GM19452 (cell line): ENCODE measurements around the gene ADAM23.

ENCODE experiments used
- ATAC-seq: cut with Tn5 transposase; IDR thresholded peaks from one replicate; pipeline ENCODE4 v1.9.1; 2021; ENCODE audit not compliant: unreplicated experiment

ADAM23 gene

GRCh38 chr2:206494061-206494460 is 50.7 kb downstream of the ADAM23 start:
- no peak for ATAC-seq

- no peak for ATAC-seq
These were observed 59.4 kb downstream of the ADAM23 start for GRCh38 chr2:206502729-206503128.

- no peak for ATAC-seq
These were observed 68.0 kb downstream of the ADAM23 start for GRCh38 chr2:206511283-206511682.

- no peak for ATAC-seq
These were observed 69.7 kb downstream of the ADAM23 start for GRCh38 chr2:206512999-206513398.

- no peak for ATAC-seq
These were observed 72.2 kb downstream of the ADAM23 start for GRCh38 chr2:206515580-206515979.

GRCh38 chr2:206518997-206519396 is 75.7 kb downstream of the ADAM23 start:
- ATAC-seq = no peak

GRCh38 chr2:206520450-206520849 is 77.1 kb downstream of the ADAM23 start:
- ATAC-seq = no peak

GRCh38 chr2:206521115-206521514 is 77.8 kb downstream of the ADAM23 start:
- ATAC-seq = no peak

GRCh38 chr2:206521612-206522011 is 78.3 kb downstream of the ADAM23 start:
- ATAC-seq = no peak

GRCh38 chr2:206526416-206526815 is 83.1 kb downstream of the ADAM23 start:
- ATAC-seq = no peak

- ATAC-seq = no peak
These were observed 83.8 kb downstream of the ADAM23 start for GRCh38 chr2:206527153-206527552.

GRCh38 chr2:206530727-206531126 is 87.4 kb downstream of the ADAM23 start:
- no peak for ATAC-seq

GRCh38 chr2:206531996-206532543 is 88.7 kb downstream of the ADAM23 start:
- ATAC-seq = no peak

- ATAC-seq = no peak
These were observed 90.6 kb downstream of the ADAM23 start for GRCh38 chr2:206533977-206534376.

- ATAC-seq = peak; percentile 63
These were observed 92.1 kb downstream of the ADAM23 start for GRCh38 chr2:206535260-206535986.

GRCh38 chr2:206540757-206541156 is 97.4 kb downstream of the ADAM23 start:
- ATAC-seq = no peak

GRCh38 chr2:206543073-206543472 is 99.7 kb downstream of the ADAM23 start:
- ATAC-seq = no peak

GRCh38 chr2:206548383-206548782 is 105.1 kb downstream of the ADAM23 start:
- no peak for ATAC-seq

GRCh38 chr2:206555721-206556120 is 112.4 kb downstream of the ADAM23 start:
- no peak for ATAC-seq

GRCh38 chr2:206556357-206556949 is 113.1 kb downstream of the ADAM23 start:
- ATAC-seq = no peak

- ATAC-seq = no peak
These were observed 114.0 kb downstream of the ADAM23 start for GRCh38 chr2:206557321-206557720.

- ATAC-seq = no peak
These were observed 115.2 kb downstream of the ADAM23 start for GRCh38 chr2:206558492-206558891.
